ENCODE results near the gene CAPN3. TPM values are rescaled to one million over a fixed set of nuclear protein-coding genes. Genes with fewer than 3 reads are reported as not detected.

CAPN3 gene
- total RNA-seq, 4 donors from 2014 or later: 17.0 to 35.2 (median 19.3) TPM

DNA sequence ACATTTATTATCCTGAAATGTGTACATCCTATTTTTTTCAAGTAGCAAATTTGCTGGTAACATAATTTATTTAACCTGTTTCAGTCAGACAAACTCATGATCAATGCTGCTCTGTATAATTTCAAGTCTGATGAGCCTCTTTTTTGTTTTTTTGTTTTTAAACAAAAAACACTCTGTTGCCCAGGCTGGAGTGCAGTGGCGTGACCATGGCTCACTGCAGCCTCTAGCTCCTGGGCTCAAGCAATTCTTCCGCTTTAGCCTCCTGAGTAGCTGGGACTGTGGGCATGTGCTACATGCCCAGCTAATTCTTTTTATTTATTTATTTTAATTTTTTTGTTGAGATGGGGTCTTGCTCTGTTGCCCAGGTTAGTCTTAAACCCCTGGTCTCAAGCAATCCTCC, 40.1 kb upstream of the CAPN3 start:
- no peak for TF ChIP-seq POLR2AphosphoS5 (IDR thresholded peaks at IDR 0.05)
- Histone ChIP-seq H3K4me3 (no peak overlapping the region), H3K4me1 (no peaks in the 10 kb centered on the region), H3K36me3 (peaks cover 0 to 20% (median 2%) of the 10 kb centered on the region in 4 donors), H3K9me3 (no peaks in the 10 kb centered on the region), H3K27me3 (no peaks in the 10 kb centered on the region), H3K27ac (no peak overlapping the region)
- in situ Hi-C loops (cut with MboI; ENCODE audit: low pct_ligation_motif_present in 1 of 4, low pct_unique_long_range_greater_than_20kb in 1 of 4, low sequenced_read_pairs in 3 of 4): no loop called here
- no peak for DNase-seq
- WGBS, 2 donors (ENCODE audit: low coverage in 1 of 2): 100% methylated on average over 2 of the region's 2 CpGs; no CpG with 5 or more reads in 1 of the 2 donors
- intact Hi-C loops (cut with DNase I; ENCODE audit: low total_unique reads): no loop called here

DNA sequence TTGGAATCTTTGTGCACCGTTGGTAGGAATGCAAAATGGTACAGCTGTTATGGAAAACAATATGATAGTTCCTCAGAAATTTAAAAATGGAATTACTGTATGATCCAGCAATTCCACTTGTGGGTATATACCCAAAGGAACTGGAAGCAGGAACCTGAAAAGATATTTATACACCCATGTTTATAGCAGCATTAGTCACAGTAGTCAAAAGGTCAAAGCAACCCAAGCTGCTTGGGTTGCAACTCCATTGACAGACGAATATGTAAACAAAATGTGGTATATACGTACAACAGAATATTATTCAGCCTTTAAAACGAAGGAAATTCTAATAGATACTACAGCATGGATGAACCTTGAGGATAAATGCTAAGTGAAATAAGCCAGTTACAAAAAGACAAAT, 35.0 kb upstream of the CAPN3 start:
- TF ChIP-seq, protein P1, sequence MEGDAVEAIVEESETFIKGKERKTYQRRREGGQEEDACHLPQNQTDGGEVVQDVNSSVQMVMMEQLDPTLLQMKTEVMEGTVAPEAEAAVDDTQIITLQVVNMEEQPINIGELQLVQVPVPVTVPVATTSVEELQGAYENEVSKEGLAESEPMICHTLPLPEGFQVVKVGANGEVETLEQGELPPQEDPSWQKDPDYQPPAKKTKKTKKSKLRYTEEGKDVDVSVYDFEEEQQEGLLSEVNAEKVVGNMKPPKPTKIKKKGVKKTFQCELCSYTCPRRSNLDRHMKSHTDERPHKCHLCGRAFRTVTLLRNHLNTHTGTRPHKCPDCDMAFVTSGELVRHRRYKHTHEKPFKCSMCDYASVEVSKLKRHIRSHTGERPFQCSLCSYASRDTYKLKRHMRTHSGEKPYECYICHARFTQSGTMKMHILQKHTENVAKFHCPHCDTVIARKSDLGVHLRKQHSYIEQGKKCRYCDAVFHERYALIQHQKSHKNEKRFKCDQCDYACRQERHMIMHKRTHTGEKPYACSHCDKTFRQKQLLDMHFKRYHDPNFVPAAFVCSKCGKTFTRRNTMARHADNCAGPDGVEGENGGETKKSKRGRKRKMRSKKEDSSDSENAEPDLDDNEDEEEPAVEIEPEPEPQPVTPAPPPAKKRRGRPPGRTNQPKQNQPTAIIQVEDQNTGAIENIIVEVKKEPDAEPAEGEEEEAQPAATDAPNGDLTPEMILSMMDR (IDR thresholded peaks at IDR 0.05): no peak
- TF ChIP-seq POLR2A (IDR thresholded peaks at IDR 0.05) (no peak), EP300 (IDR thresholded peaks at IDR 0.05; ENCODE audit: low read depth) (no peak), POLR2AphosphoS5 (IDR thresholded peaks at IDR 0.05) (no peak)
- Histone ChIP-seq H3K27me3 (no peaks in the 10 kb centered on the region), H3K9me3 (no peaks in the 10 kb centered on the region), H3K27ac (no peak overlapping the region), H3K4me1 (no peaks in the 10 kb centered on the region), H3K4me3 (no peak overlapping the region), H3K36me3 (peaks cover 0 to 30% (median 5%) of the 10 kb centered on the region in 4 donors)
- in situ Hi-C loops (cut with MboI; ENCODE audit: low pct_ligation_motif_present in 1 of 4, low pct_unique_long_range_greater_than_20kb in 1 of 4, low sequenced_read_pairs in 3 of 4): no loop called here
- intact Hi-C loops (cut with DNase I; ENCODE audit: low total_unique reads): no loop called here
- 68 to 74% methylated on average over 4 of the region's 4 CpGs for WGBS, 2 donors (ENCODE audit: low coverage in 1 of 2)
- DNase-seq: no peak

DNA sequence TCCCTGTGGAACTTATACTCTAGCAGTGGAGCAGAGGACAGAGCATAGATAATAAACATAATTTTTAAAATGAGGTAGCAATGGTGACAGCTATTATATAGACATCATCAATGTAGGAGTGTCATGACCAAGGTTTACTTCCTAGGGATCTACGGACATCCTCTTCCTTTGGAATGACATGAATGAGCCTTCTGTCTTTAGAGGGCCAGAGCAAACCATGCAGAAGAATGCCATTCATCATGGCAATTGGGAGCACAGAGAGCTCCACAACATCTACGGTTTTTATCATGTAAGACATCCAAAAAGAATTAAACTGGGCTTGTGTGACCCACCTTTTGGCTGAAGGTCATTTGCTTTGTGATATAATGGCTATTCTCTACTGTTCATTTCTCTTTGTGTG, 30.1 kb upstream of the CAPN3 start:
- H3K36me3 ChIP-seq: peaks cover 0 to 16% (median 6%) of the 10 kb centered on the region in 4 donors
- no peaks in the 10 kb centered on the region for H3K4me1 ChIP-seq
- no peaks in the 10 kb centered on the region for H3K27me3 ChIP-seq
- H3K4me3 ChIP-seq: no peak overlapping the region
- in situ Hi-C loops (cut with MboI; ENCODE audit: low pct_ligation_motif_present in 1 of 4, low pct_unique_long_range_greater_than_20kb in 1 of 4, low sequenced_read_pairs in 3 of 4): no loop called here
- H3K27ac ChIP-seq: no peak overlapping the region
- TF ChIP-seq, protein P1 (IDR thresholded peaks at IDR 0.05): no peak
- TF ChIP-seq POLR2AphosphoS5 (IDR thresholded peaks at IDR 0.05) (no peak), EP300 (IDR thresholded peaks at IDR 0.05; ENCODE audit: low read depth) (no peak), POLR2A (IDR thresholded peaks at IDR 0.05) (no peak)
- no peaks in the 10 kb centered on the region for H3K9me3 ChIP-seq
- DNase-seq: no peak
- intact Hi-C loops (cut with DNase I; ENCODE audit: low total_unique reads): no loop called here
- 82 to 83% methylated on average over 2 of the region's 2 CpGs for WGBS, 2 donors (ENCODE audit: low coverage in 1 of 2)

DNA sequence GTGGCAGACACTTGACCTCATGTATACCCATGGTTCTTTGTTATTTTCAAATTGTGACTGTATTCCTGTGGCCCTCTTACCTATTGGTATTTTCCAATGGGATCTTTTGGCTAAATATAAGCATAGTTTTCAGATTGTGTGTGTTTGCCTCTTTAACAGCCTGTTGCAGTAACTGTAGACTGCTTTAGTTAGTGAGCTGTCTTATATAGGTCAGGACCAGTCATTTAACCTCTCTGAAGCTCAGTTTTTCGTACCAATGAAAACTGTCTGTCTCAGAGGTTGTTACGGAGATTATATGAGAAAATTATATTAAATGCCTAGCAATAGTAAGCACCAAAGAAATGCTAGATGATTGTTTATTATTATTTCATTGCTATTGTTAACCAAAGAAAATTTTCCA, 29.3 kb upstream of the CAPN3 start:
- Histone ChIP-seq H3K9me3 (peaks cover 0 to 5% of the 10 kb centered on the region in 2 donors), H3K27ac (no peak overlapping the region), H3K4me1 (no peaks in the 10 kb centered on the region), H3K36me3 (peaks cover 0 to 25% (median 9%) of the 10 kb centered on the region in 4 donors), H3K4me3 (no peak overlapping the region), H3K27me3 (no peaks in the 10 kb centered on the region)
- DNase-seq: no peak
- in situ Hi-C loops (cut with MboI; ENCODE audit: low pct_ligation_motif_present in 1 of 4, low pct_unique_long_range_greater_than_20kb in 1 of 4, low sequenced_read_pairs in 3 of 4): no loop called here
- 77 to 83% methylated on average over 2 of the region's 2 CpGs for WGBS, 2 donors (ENCODE audit: low coverage in 1 of 2)
- TF ChIP-seq, protein P1 (IDR thresholded peaks at IDR 0.05): no peak
- TF ChIP-seq POLR2A (IDR thresholded peaks at IDR 0.05) (no peak), POLR2AphosphoS5 (IDR thresholded peaks at IDR 0.05) (no peak), EP300 (IDR thresholded peaks at IDR 0.05; ENCODE audit: low read depth) (no peak)
- intact Hi-C loops (cut with DNase I; ENCODE audit: low total_unique reads): no loop called here

DNA sequence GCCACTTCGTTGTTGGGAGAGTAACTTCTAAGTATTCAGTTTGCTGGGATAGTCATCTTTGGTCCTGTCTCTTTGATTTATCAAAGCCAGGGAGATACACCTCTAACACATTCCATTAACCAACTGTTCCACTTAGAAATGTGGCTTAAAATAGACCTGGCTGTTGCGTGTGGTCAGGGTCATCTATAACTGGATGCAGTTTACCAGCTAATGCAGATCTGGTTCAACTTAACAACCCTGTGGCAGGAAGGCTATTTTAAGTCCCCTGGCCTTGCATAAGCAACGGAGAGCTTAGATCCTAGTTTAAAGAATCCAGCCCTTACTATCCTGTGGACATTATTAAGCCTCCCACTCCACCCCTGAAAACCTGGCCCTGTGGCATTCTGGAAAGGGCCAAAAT, 28.1 kb upstream of the CAPN3 start:
- no peak for DNase-seq
- no peak overlapping the region for H3K4me3 ChIP-seq
- H3K27me3 ChIP-seq: no peaks in the 10 kb centered on the region
- no peaks in the 10 kb centered on the region for H3K4me1 ChIP-seq
- H3K27ac ChIP-seq: no peak overlapping the region
- WGBS, 2 donors (ENCODE audit: low coverage in 1 of 2): 77% methylated on average over 3 of the region's 3 CpGs; no CpG with 5 or more reads in 1 of the 2 donors
- no peak for TF ChIP-seq POLR2A (IDR thresholded peaks at IDR 0.05)
- no peak for TF ChIP-seq EP300 (IDR thresholded peaks at IDR 0.05; ENCODE audit: low read depth)
- TF ChIP-seq POLR2AphosphoS5 (IDR thresholded peaks at IDR 0.05): no peak
- TF ChIP-seq, protein P1 (IDR thresholded peaks at IDR 0.05): no peak
- intact Hi-C loops (cut with DNase I; ENCODE audit: low total_unique reads): no loop called here
- peaks cover 0 to 30% (median 9%) of the 10 kb centered on the region in 4 donors for H3K36me3 ChIP-seq
- in situ Hi-C loops (cut with MboI; ENCODE audit: low pct_ligation_motif_present in 1 of 4, low pct_unique_long_range_greater_than_20kb in 1 of 4, low sequenced_read_pairs in 3 of 4): no loop called here
- peaks cover 0 to 9% of the 10 kb centered on the region in 2 donors for H3K9me3 ChIP-seq
